Progenitor cell of endocrine pancreas (in vitro differentiated cells): ENCODE data around the gene MVK. TPM values are rescaled to one million over a fixed set of nuclear protein-coding genes. Genes with fewer than 3 reads are reported as not detected.

ENCODE experiments used
- DNase-seq: peaks from one replicate; pipeline ENCODE4 v3.0.0; 2021; ENCODE audit warnings: low spot score; ENCODE audit not compliant: unreplicated experiment
- H3K27ac Mint-ChIP-seq: 2 replicates; pipeline ENCODE4 v1.8.0; 2021; ENCODE audit warnings: mild to moderate bottlenecking, moderate library complexity, mixed read lengths
- H3K27me3 Mint-ChIP-seq: 2 replicates; pipeline ENCODE4 v1.8.0; 2021; ENCODE audit warnings: mixed read lengths
- H3K36me3 Mint-ChIP-seq: 2 replicates; pipeline ENCODE4 v1.8.0; 2022; ENCODE audit warnings: mixed read lengths; ENCODE audit not compliant: insufficient read depth
- H3K4me1 Mint-ChIP-seq: 2 replicates; pipeline ENCODE4 v1.8.0; 2021; ENCODE audit warnings: low read depth, mixed read lengths
- H3K4me3 Mint-ChIP-seq: 2 replicates; pipeline ENCODE4 v1.8.0; 2021; ENCODE audit warnings: low read depth, mild to moderate bottlenecking, moderate library complexity, mixed read lengths
- H3K9me3 Mint-ChIP-seq: 2 replicates; pipeline ENCODE4 v1.8.0; 2021; ENCODE audit warnings: low read depth, mixed read lengths
- CTCF ChIP-seq: fragments of 200-600 bp; sonication (generic); IDR thresholded peaks from one replicate; pipeline ENCODE4 v1.5.0; 2021; ENCODE audit warnings: antibody characterized with exemption, mild to moderate bottlenecking; ENCODE audit not compliant: unreplicated experiment
- total RNA-seq: library from RNA; stranded (reverse); gene quantifications from 2 replicates; pipeline ENCODE4 v1.2.1, GENCODE V29; 2021

MVK gene
- total RNA-seq, 1 donor from 2014 or later, result 33.3 TPM

- H3K27ac Mint-ChIP-seq, result no peak overlapping the region
- no peak for DNase-seq
- no peak overlapping the region for H3K4me3 Mint-ChIP-seq
- peaks cover 16% of the 10 kb centered on the region for H3K27me3 Mint-ChIP-seq
- no peaks in the 10 kb centered on the region for H3K36me3 Mint-ChIP-seq
- TF ChIP-seq CTCF, result no peak
- peaks cover 5% of the 10 kb centered on the region for H3K4me1 Mint-ChIP-seq
- no peaks in the 10 kb centered on the region for H3K9me3 Mint-ChIP-seq
Observed at GRCh38 chr12:109554761-109555160, 18.8 kb upstream of the MVK start.

- Mint-ChIP-seq H3K27me3 (peaks cover 12% of the 10 kb centered on the region), H3K4me3 (no peak overlapping the region), H3K4me1 (peaks cover 3% of the 10 kb centered on the region), H3K27ac (no peak overlapping the region), H3K9me3 (no peaks in the 10 kb centered on the region), H3K36me3 (no peaks in the 10 kb centered on the region)
- DNase-seq, result no peak
- no peak for TF ChIP-seq CTCF
Observed at GRCh38 chr12:109555431-109556315, 17.9 kb upstream of the MVK start.

GRCh38 chr12:109557200-109557599, 16.4 kb upstream of the MVK start:
- H3K27ac Mint-ChIP-seq, result no peak overlapping the region

GRCh38 chr12:109557805-109558204, 15.8 kb upstream of the MVK start:
- no peak for DNase-seq
- H3K4me3 Mint-ChIP-seq, result no peak overlapping the region
- peaks cover 7% of the 10 kb centered on the region for H3K27me3 Mint-ChIP-seq
- no peak overlapping the region for H3K27ac Mint-ChIP-seq
- peaks cover 3% of the 10 kb centered on the region for H3K36me3 Mint-ChIP-seq
- H3K4me1 Mint-ChIP-seq, result peaks cover 3% of the 10 kb centered on the region
- TF ChIP-seq CTCF, result no peak
- H3K9me3 Mint-ChIP-seq, result no peaks in the 10 kb centered on the region

More at GRCh38 chr12:109557200-109557599, 16.4 kb upstream of the MVK start:
- Mint-ChIP-seq H3K9me3 (no peaks in the 10 kb centered on the region), H3K4me1 (peaks cover 3% of the 10 kb centered on the region), H3K27me3 (peaks cover 12% of the 10 kb centered on the region), H3K4me3 (no peak overlapping the region), H3K36me3 (peaks cover 2% of the 10 kb centered on the region)
- TF ChIP-seq CTCF, result no peak
- no peak for DNase-seq

- Mint-ChIP-seq H3K9me3 (no peaks in the 10 kb centered on the region), H3K4me3 (no peak overlapping the region), H3K4me1 (peaks cover 3% of the 10 kb centered on the region), H3K27me3 (peaks cover 2% of the 10 kb centered on the region), H3K36me3 (peaks cover 3% of the 10 kb centered on the region), H3K27ac (no peak overlapping the region)
- no peak for TF ChIP-seq CTCF
- DNase-seq, result no peak
Observed at GRCh38 chr12:109558374-109559199, 15.0 kb upstream of the MVK start.
